GM12875 (cell line): ENCODE results near the gene HERC2.
"Not testable (repeated sequence)": the region's sequence is repeated elsewhere in the genome, so short reads cannot be mapped to it uniquely, and the experiment has no call there.

Experiments
- H3K4me3 ChIP-seq: one replicate; pipeline ENCODE4 v1.5.1; 2011; ENCODE audit warnings: low read depth, low read length, control low read depth
- TF ChIP-seq, protein P1 (sequence below): IDR thresholded peaks from 2 replicates; pipeline ENCODE4 v1.5.1; 2011; ENCODE audit warnings: low read depth, mild to moderate bottlenecking, control low read depth, inconsistent platforms, low read length, moderate library complexity, borderline replicate concordance; ENCODE audit not compliant: insufficient read depth

Gene HERC2

DNA sequence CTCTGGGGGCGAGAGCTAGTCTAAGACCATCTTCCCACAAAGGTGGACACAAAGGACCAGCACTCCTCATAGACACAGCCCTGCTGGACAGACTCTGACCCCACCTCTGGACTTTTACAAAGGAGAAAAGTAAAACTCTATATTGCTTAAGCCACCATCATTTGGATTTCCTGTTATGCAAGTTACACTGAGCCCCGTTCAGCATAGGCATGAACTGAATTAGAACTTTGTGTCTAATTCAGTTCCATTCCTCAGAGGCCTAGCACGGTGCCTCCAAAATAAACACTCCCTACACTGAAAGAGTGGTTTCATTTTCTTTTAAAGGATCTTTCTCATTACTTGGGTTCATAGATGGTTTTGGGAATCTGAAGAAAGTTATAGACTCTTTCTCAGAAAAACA is 143.7 kb downstream of the HERC2 start:
- H3K4me3 ChIP-seq = no peak overlapping the region
- TF ChIP-seq, protein P1, sequence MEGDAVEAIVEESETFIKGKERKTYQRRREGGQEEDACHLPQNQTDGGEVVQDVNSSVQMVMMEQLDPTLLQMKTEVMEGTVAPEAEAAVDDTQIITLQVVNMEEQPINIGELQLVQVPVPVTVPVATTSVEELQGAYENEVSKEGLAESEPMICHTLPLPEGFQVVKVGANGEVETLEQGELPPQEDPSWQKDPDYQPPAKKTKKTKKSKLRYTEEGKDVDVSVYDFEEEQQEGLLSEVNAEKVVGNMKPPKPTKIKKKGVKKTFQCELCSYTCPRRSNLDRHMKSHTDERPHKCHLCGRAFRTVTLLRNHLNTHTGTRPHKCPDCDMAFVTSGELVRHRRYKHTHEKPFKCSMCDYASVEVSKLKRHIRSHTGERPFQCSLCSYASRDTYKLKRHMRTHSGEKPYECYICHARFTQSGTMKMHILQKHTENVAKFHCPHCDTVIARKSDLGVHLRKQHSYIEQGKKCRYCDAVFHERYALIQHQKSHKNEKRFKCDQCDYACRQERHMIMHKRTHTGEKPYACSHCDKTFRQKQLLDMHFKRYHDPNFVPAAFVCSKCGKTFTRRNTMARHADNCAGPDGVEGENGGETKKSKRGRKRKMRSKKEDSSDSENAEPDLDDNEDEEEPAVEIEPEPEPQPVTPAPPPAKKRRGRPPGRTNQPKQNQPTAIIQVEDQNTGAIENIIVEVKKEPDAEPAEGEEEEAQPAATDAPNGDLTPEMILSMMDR = no peak

DNA sequence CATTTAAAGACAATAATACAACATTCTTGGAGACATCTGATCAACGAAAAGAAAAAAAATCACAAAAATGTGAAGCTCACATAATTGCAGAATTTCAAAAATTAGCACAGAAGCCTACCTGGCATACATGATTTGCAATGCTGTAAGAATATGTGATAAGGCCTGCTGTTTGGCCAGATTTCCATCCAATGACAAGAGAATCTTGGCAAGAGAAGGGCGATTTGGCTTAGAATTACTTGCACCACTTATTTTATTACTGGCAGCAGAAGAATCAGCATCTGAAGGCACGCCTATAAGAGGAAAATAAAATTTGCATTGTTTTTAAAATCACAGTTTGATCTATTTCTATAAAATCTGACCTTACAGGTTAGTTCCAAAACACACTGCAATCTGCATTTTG is 152.6 kb downstream of the HERC2 start:
- no peak overlapping the region for H3K4me3 ChIP-seq
- TF ChIP-seq, protein P1 = no peak

DNA sequence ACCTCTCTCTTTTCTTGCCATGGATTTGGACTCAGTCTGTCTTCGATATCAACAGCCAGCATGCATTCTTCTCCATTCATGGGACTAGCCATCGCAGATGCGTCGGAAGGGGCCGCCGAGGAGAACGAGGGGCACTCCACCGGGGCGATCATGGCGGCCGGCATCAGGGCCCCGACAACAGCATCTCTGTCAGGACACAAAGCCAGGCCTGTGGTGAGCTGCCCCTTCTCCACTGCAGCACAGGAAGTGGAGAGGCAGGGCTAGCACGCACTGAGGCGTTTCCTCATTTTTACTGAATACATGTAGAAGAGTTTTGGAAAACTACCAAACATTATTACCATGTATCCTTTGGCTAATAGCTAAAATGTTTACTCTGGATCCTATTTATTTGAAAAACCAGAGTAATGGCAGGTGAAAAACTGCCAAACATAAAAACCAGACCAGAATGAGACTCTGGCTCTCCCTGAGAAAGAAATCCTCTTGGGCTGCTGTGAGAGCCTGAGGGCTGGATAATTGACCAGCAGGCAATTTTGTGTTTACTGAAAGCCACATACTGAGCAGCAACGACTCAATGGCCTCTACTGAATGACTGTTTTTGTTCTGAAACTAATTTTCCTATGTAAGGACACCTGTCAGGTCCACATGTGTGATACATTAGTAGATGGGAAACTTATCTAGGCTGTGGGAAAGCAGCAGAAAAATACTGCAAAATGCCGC is 153.4 kb downstream of the HERC2 start:
- not testable (repeated sequence) for H3K4me3 ChIP-seq

DNA sequence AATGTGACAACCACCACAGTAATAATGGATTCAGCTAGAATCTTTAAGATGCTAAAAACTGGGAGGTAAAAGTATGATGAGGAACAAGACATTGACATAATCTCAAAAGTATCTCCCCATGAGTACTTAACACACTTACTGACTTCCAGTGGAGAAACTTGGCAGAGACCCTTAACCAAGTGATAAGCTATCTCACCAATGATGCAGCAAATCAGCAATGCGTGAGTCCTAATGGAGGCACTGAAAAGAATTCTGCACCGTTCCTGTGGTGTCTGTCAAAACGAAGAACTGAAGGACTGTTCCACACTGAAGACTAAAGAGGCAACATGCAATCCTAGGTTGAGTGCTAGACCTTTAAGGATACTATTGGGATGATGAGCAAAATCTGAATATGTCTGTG is 154.9 kb downstream of the HERC2 start:
- TF ChIP-seq, protein P1 = no peak
- H3K4me3 ChIP-seq = no peak overlapping the region

DNA sequence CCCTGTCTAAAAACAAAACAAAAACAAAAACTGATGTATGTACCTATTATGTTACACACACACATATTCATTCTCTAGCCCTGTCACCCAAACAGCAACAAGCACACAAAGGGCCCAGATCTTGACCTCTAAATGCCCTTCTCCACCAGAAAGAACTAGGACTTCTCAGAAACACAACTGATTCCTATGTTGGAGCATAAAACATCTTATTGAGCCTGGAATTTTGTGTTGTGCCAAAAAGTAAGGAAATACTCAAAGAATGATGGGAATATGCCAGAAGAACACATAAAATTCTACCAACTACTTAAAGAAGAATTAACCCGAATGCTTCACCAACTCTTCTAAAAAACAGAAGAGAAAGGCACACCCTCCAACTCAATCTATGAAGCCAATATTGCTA is 156.2 kb downstream of the HERC2 start:
- H3K4me3 ChIP-seq = no peak overlapping the region
- TF ChIP-seq, protein P1 = no peak

DNA sequence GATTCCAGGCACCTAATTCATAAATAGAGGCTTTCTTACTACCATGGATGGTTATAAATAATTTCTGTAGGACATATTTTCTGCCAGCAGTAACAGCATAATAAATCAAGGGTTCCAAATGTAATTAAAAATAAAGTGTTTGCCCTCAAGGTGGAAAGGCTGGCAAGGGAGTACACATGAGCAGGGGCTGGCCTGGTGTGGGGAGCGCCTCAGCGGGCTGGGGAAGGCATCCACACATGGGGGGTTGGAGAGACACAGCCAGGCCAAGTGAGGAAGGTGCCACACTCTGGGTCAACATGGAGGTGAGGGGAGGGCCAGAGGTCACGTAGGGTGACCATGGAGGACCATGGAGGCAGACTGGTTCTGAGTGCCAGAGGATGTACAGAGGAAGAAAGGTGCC is 157.1 kb downstream of the HERC2 start:
- H3K4me3 ChIP-seq = no peak overlapping the region
- TF ChIP-seq, protein P1 = no peak

DNA sequence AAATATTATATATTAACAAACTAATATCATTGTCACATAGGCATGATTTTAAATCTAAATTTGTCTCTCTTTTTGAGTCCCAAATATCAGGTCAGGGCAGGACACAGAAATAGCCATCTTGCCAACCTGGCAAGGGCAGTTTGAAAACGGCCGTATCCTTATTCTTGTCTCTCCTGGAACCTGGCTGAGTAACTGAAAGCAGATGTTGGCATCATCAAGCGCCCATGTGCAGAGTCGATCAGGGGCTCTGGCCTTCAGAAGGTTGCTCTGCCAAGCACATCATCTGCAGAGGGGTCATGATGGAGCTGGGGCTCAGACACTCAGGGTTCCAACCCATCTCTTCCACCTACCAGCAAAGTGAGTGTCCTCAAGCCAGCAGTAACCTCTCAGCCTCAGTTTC is 167.7 kb downstream of the HERC2 start:
- H3K4me3 ChIP-seq = no peak overlapping the region
- TF ChIP-seq, protein P1 = no peak
